Common myeloid progenitor, CD34-positive (primary cell): Measurements from ENCODE around the gene ABCG1.

Source experiments
- CTCF ChIA-PET: fragments of 350-600 bp; sonication (Branson Sonifier 250); formaldehyde crosslinking; loops from one replicate; lab custom pipeline; 2021; ENCODE audit warnings: antibody characterized with exemption; lab: Charles Lee
- POLR2A ChIA-PET: fragments of 350-600 bp; sonication (Branson Sonifier 250); formaldehyde crosslinking; loops from one replicate; lab custom pipeline; 2021; ENCODE audit warnings: antibody characterized with exemption; lab: Charles Lee
- DNase-seq, 3 donors: peaks; one replicate each; pipeline versions ENCODE4 v3.0.0 to v3.0.0-alpha.2; 2013
- H3K27ac ChIP-seq, 2 experiments: 1 replicate in 1 of 2; 2 replicates in 1 of 2; pipeline ENCODE4 v1.7.0; 2013; ENCODE audit warnings: inconsistent platforms in 2 of 2, low read length in 2 of 2, mild to moderate bottlenecking in 2 of 2, low read depth in 1 of 2, moderate library complexity in 1 of 2; ENCODE audit not compliant: severe bottlenecking in 2 of 2, insufficient read depth in 1 of 2, poor library complexity in 1 of 2
- H3K27me3 ChIP-seq, 5 experiments: replicated peaks in 2 of 5; 1 replicate in 3 of 5; 2 replicates in 2 of 5; pipeline versions ENCODE4 v1.6.1 to v1.7.0; 2013; ENCODE audit warnings: low read length in 4 of 5, mild to moderate bottlenecking in 2 of 5, moderate library complexity in 2 of 5, inconsistent platforms in 1 of 5; ENCODE audit not compliant: insufficient read depth in 5 of 5, control insufficient read depth in 4 of 5
- H3K36me3 ChIP-seq, 4 experiments: 1 replicate in 2 of 4; 2 replicates in 2 of 4; pipeline versions ENCODE4 v1.6.1 to v1.7.0; 2013; ENCODE audit warnings: low read length in 3 of 4, control low read depth in 1 of 4, mild to moderate bottlenecking in 1 of 4; ENCODE audit not compliant: control insufficient read depth in 4 of 4, insufficient read depth in 4 of 4
- H3K4me1 ChIP-seq, 4 experiments: 1 replicate in 3 of 4; 2 replicates in 1 of 4; pipeline versions ENCODE4 v1.6.1 to v1.7.1; 2013; ENCODE audit warnings: low read length in 3 of 4, mild to moderate bottlenecking in 3 of 4, control low read depth in 1 of 4, inconsistent platforms in 1 of 4, moderate library complexity in 1 of 4; ENCODE audit not compliant: control insufficient read depth in 4 of 4, insufficient read depth in 4 of 4; ENCODE audit errors: control extremely low read depth in 1 of 4
- H3K4me3 ChIP-seq, 7 experiments: 1 replicate in 4 of 7; 2 replicates in 3 of 7; pipeline versions ENCODE4 v1.5.1 to v1.7.0; 2013; ENCODE audit warnings: mild to moderate bottlenecking in 7 of 7, low read length in 6 of 7, moderate library complexity in 6 of 7, inconsistent platforms in 2 of 7, low read depth in 2 of 7, control low read depth in 1 of 7; ENCODE audit not compliant: insufficient read depth in 4 of 7, control insufficient read depth in 1 of 7; ENCODE audit errors: extremely low read depth in 1 of 7
- H3K9me3 ChIP-seq, 5 experiments: 1 replicate in 4 of 5; 2 replicates in 1 of 5; pipeline versions ENCODE4 v1.6.1 to v1.7.1; 2013; ENCODE audit warnings: low read length in 4 of 5, mild to moderate bottlenecking in 2 of 5, inconsistent platforms in 1 of 5, low read depth in 1 of 5, moderate library complexity in 1 of 5; ENCODE audit not compliant: control insufficient read depth in 4 of 5, insufficient read depth in 2 of 5; ENCODE audit errors: control extremely low read depth in 1 of 5
- WGBS: methylation state at CpG from one replicate; pipeline ENCODE4 v1.1.5; 2013; ENCODE audit not compliant: insufficient coverage; 5-methylcytosine and 5-hydroxymethylcytosine counted together

ABCG1 gene

DNA sequence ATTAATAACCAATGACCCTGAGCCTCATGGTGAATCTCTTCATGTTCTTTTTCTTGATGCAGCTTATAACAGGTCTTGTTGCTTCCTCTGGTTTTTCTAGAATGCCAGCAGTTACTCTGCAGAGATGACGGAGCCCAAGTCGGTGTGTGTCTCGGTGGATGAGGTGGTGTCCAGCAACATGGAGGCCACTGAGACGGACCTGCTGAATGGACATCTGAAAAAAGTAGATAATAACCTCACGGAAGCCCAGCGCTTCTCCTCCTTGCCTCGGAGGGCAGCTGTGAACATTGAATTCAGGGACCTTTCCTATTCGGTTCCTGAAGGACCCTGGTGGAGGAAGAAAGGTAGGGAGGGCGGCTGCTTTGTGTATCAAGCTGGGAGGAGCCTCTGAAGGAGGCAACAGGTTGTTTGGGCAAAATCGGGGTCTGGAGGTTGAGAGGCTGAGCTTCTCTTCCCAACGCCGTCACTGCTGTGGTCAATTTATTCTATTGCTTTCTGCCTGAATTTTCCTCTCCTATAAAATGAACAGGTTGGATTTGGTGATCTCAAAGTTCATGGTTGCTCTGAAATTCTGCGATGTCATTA is 6.7 kb downstream of the ABCG1 start:
- CTCF ChIA-PET: interaction anchor here (0.9 to 5.1 kb wide), 10 partner anchors 8 to 80 kb away, joined by 3 to 25 read pairs (median 4); no protein-coding TSS in a partner anchor
- Histone ChIP-seq H3K27me3 (no peaks in the 10 kb centered on the region), H3K4me3 (no peak overlapping the region), H3K4me1 (peaks cover 21 to 61% (median 47%) of the 10 kb centered on the region in 4 experiments), H3K9me3 (no peaks in the 10 kb centered on the region), H3K27ac (no peak overlapping the region), H3K36me3 (peaks cover 2 to 22% (median 14%) of the 10 kb centered on the region in 4 experiments)
- 95% methylated on average over 10 of the region's 13 CpGs for WGBS
- DNase-seq: no peak
- POLR2A ChIA-PET: no interaction called here

DNA sequence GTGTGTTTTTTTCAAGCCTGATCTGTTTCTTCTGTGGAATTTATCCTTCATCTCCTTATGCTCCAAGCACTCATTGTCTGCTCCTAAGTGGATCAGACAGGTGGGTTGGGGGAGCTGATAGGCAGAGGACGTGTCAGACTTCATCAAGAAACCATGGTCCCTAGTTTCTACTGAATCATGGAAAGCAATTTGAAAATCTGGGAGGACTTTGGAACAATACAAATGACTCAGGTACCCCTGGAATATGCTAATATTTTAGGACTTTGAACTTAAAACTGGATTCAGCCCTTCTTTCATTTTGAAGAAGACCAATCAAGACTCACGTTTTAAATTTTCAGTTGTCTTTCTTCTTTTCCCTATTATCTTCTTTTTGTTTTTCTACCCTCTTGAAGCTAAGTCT is 7.7 kb downstream of the ABCG1 start:
- WGBS: 100% methylated on average over 2 of the region's 2 CpGs
- no peak overlapping the region for H3K4me3 ChIP-seq
- peaks cover 15 to 61% (median 48%) of the 10 kb centered on the region in 4 experiments for H3K4me1 ChIP-seq
- H3K9me3 ChIP-seq: no peaks in the 10 kb centered on the region
- H3K27me3 ChIP-seq: no peaks in the 10 kb centered on the region
- H3K27ac ChIP-seq: no peak overlapping the region
- peaks cover under 1 to 22% (median 14%) of the 10 kb centered on the region in 4 experiments for H3K36me3 ChIP-seq
- POLR2A ChIA-PET: interaction anchor here (0.6 kb wide), 1 partner anchor 217 kb away, joined by 3 read pairs; no protein-coding TSS in a partner anchor
- CTCF ChIA-PET: interaction anchor here (0.7 to 5.1 kb wide), 8 partner anchors 8 to 81 kb away, joined by 3 to 25 read pairs (median 4); no protein-coding TSS in a partner anchor
- no peak for DNase-seq

DNA sequence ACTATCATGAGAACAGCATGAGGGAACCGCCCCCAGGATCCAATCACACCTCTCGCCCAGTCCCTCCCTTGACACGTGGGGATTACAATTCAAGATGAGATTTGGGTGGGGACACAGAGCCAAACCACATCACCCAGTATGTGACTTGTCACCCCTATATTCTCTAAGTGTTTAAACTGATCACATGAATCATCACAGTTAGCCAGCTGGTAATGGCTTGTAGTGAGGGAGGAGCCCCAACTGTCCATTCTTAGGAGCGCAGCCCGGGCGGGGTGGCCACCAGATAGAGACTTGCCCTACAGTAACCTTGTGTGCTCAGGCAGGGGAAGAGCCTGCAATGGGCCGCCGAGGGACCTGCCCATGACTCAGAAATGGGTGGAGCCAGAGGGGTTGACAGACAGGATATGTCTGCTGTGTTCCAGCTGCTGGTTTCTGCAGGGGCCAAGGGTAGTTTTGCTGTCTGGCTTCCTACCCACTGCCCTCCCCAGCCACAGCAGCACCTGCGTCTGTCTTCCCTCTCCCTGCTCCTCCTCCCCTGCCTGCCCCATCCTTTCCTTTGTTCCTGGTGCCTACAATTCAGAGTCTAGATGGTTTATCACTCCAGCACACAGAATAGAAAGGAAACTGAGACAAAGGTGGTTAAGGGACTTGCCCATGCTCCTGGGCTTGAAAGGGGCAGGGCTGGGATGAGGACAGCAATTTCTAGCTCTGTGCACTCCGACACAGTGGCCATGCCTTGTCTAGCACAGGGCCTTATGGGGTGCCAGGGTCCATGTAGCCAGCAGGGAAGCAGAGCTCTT is 9.2 kb downstream of the ABCG1 start:
- Histone ChIP-seq H3K27me3 (no peaks in the 10 kb centered on the region), H3K9me3 (no peaks in the 10 kb centered on the region), H3K4me1 (peaks cover 25 to 68% (median 56%) of the 10 kb centered on the region in 4 experiments), H3K36me3 (peaks cover 0 to 17% (median 12%) of the 10 kb centered on the region in 4 experiments), H3K4me3 (peak overlapping the region in 5 of 7 experiments; percentile 13 to 63 (median 32)), H3K27ac (no peak overlapping the region)
- ChIA-PET POLR2A (interaction anchor here (0.9 to 2.9 kb wide), 3 partner anchors 8 to 46 kb away, joined by 3 to 23 read pairs (median 6); partner anchors contain the start of gene ABCG1), CTCF (interaction anchor here (0.7 to 5.1 kb wide), 10 partner anchors 9 to 227 kb away, joined by 3 to 25 read pairs (median 4); partner anchors contain the start of gene ABCG1)
- peak; percentile 91 to 99 (median 98) for DNase-seq
- 14% methylated on average over 9 of the region's 10 CpGs for WGBS

DNA sequence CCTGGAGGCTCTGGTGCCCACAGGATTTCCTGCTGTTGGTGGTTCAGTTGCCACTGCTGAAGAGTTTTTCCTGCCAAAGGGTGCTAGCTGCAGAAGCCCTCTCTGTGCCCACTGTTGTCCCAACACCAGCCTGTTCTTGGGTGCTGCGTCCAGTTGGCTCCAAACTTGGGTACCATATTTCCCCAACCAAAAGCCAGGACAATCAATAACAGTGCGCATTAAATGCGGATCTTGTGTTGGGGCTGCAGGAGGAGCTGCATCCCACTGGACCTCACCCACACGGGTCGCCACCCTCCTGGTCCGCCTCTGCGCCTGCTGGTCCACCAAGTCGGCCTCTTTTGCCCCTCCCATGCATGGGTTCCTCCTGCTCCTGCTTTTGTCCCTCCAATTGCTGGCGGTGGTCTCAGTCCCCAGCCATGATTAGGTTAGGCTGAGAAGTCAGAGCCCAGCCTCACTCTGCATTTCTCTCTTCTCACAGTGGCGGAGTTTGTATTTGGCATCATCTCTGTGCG is 9.8 kb downstream of the ABCG1 start:
- no peak overlapping the region for H3K27ac ChIP-seq
- DNase-seq: no peak
- H3K27me3 ChIP-seq: no peaks in the 10 kb centered on the region
- no peaks in the 10 kb centered on the region for H3K9me3 ChIP-seq
- H3K36me3 ChIP-seq: peaks cover 0 to 17% (median 12%) of the 10 kb centered on the region in 4 experiments
- WGBS: 83% methylated on average over 9 of the region's 11 CpGs
- H3K4me1 ChIP-seq: peaks cover 28 to 74% (median 62%) of the 10 kb centered on the region in 4 experiments
- ChIA-PET POLR2A (interaction anchor here (0.9 to 2.9 kb wide), 2 partner anchors 9 to 46 kb away, joined by 6 to 23 read pairs; partner anchors contain the start of gene ABCG1), CTCF (interaction anchor here (0.7 to 5.1 kb wide), 13 partner anchors 9 to 226 kb away, joined by 3 to 25 read pairs (median 5); partner anchors contain the start of gene ABCG1)
- H3K4me3 ChIP-seq: peak overlapping the region in 5 of 7 experiments; percentile 13 to 63 (median 32)

DNA sequence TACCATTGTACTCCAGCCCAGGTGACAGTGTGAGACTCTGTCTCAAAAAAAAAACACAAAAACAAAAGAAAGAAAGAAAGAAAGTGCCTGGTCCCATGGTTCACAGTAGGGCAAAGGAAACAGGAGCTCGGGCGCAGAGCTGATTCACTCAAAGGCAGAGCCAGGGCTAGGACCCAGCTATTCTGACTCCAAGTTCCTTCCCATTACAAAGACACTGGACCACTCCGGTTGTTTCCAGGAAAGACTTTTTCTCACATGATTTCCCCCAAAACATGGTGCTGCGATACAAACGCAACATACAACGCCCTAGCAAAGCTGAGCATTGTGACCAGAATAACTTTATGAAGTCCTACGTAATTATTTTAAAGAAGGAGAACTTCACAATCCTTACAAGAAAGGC is 10.7 kb downstream of the ABCG1 start:
- ChIA-PET POLR2A (interaction anchor here (0.6 to 2.9 kb wide), 2 partner anchors 10 to 33 kb away, joined by 3 to 23 read pairs; partner anchors contain the start of gene ABCG1), CTCF (interaction anchor here (0.9 to 5.1 kb wide), 14 partner anchors 8 to 259 kb away, joined by 3 to 25 read pairs (median 5); partner anchors contain the start of gene ABCG1)
- Histone ChIP-seq H3K4me1 (peaks cover 31 to 83% (median 71%) of the 10 kb centered on the region in 4 experiments), H3K27me3 (no peaks in the 10 kb centered on the region), H3K9me3 (no peaks in the 10 kb centered on the region), H3K4me3 (no peak overlapping the region), H3K36me3 (peaks cover 0 to 17% (median 12%) of the 10 kb centered on the region in 4 experiments), H3K27ac (no peak overlapping the region)
- no peak for DNase-seq
- 90% methylated on average over 7 of the region's 7 CpGs for whole genome bisulfite sequencing

DNA sequence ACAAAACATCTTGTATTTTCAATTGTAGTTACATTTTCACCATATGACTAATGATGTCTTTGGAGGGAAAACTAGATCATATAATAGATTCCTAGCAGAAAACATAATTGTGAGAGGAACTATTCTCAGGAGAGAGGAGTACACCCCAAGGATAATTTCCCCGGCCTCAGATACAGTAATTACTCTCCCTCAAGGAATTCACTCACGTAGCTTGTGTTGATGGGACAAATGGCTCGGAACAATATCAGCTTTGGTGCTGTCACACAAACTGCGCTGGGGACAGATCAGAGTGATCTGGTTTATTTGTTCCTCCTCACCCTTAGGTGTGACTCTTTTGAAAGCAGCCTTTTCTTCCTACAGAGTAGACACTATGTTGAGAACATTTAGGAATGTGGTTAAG is 11.2 kb downstream of the ABCG1 start:
- Histone ChIP-seq H3K4me1 (peaks cover 31 to 87% (median 76%) of the 10 kb centered on the region in 4 experiments), H3K27me3 (no peaks in the 10 kb centered on the region), H3K36me3 (peaks cover 0 to 17% (median 12%) of the 10 kb centered on the region in 4 experiments), H3K27ac (no peak overlapping the region), H3K9me3 (no peaks in the 10 kb centered on the region), H3K4me3 (no peak overlapping the region)
- WGBS: no CpG with 5 or more reads among the region's 4 CpGs
- ChIA-PET CTCF (interaction anchor here (1.0 to 5.1 kb wide), 13 partner anchors 8 to 258 kb away, joined by 3 to 25 read pairs (median 5); partner anchors contain the start of gene ABCG1), POLR2A (interaction anchor here (0.6 to 2.9 kb wide), 2 partner anchors 10 to 32 kb away, joined by 3 to 23 read pairs; partner anchors contain the start of gene ABCG1)
- DNase-seq: no peak
